ENCODE data around the gene TBXT.

TBXT gene

DNA sequence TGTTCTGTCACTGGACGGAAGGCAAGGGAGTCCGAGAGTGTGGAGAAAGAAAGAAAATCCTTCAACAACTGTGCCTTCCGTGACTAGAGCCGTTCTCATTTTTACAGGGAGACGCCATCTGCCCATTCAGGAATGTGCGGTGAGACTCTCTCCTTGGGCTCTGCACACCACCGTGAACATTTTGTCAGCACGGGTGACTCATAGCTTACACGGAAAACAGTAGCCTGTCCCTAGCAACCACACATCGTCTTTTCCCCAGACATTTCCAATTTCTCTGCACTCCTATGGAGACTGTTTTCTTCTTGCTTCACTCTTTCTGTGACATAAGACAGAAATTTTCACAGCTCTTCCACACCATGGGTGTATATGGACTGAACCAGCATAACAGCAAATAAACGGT is 55.1 kb downstream of the TBXT start:
- no peak for DNase-seq

DNA sequence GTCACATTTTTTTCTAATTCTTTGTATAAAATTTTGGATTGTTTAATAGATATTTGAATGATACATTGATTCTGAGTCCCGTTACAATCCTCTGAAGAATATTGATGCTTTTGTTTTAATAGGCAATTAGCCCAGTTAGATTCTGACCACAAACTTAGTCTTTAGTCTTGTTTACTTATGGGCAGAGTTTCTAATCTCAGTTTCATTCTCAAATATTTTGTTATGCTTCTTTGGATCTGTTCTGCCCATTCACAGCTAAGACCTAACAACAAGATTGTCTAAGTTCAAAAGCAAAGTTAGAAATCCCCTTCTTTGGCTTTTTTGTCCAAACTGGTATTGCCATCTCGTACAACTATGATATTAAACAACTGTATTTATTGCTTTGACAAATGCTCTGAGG is 58.0 kb downstream of the TBXT start:
- DNase-seq = no peak
